GM19351 (cell line): ENCODE measurements around the gene SSR1.
A peak's percentile ranks its signal among the peaks of the same experiment; 100 is the strongest.

Experiments used
- ATAC-seq: cut with Tn5 transposase; IDR thresholded peaks from one replicate; pipeline ENCODE4 v1.9.1; 2021; ENCODE audit warnings: mild to moderate bottlenecking, moderate library complexity; ENCODE audit not compliant: unreplicated experiment

SSR1 gene

GRCh38 chr6:7260291-7261031 is 52.5 kb downstream of the SSR1 start:
- no peak for ATAC-seq

GRCh38 chr6:7258231-7258763 is 54.7 kb downstream of the SSR1 start:
- ATAC-seq = no peak

GRCh38 chr6:7257521-7258230 is 55.3 kb downstream of the SSR1 start:
- ATAC-seq = no peak

GRCh38 chr6:7256785-7257184 is 56.2 kb downstream of the SSR1 start:
- ATAC-seq = no peak

GRCh38 chr6:7255918-7256317 is 57.1 kb downstream of the SSR1 start:
- no peak for ATAC-seq

GRCh38 chr6:7254980-7255835 is 57.8 kb downstream of the SSR1 start:
- no peak for ATAC-seq

- no peak for ATAC-seq
Observed at GRCh38 chr6:7252390-7252789, 60.6 kb downstream of the SSR1 start.

GRCh38 chr6:7251646-7252260 is 61.2 kb downstream of the SSR1 start:
- ATAC-seq = no peak

- no peak for ATAC-seq
Observed at GRCh38 chr6:7250812-7251211, 62.2 kb downstream of the SSR1 start.

- no peak for ATAC-seq
Observed at GRCh38 chr6:7249946-7250643, 62.9 kb downstream of the SSR1 start.

- ATAC-seq = no peak
Observed at GRCh38 chr6:7249391-7249790, 63.6 kb downstream of the SSR1 start.

- ATAC-seq = no peak
Observed at GRCh38 chr6:7247828-7248227, 65.2 kb downstream of the SSR1 start.

GRCh38 chr6:7247179-7247456 is 65.9 kb downstream of the SSR1 start:
- ATAC-seq = no peak

GRCh38 chr6:7246401-7247178 is 66.4 kb downstream of the SSR1 start:
- no peak for ATAC-seq

GRCh38 chr6:7245668-7246393 is 67.2 kb downstream of the SSR1 start:
- no peak for ATAC-seq

- ATAC-seq = peak; percentile 60
Observed at GRCh38 chr6:7243179-7243981, 69.6 kb downstream of the SSR1 start.

GRCh38 chr6:7242835-7243178 is 70.2 kb downstream of the SSR1 start:
- no peak for ATAC-seq
